HL-60 (cell line): ENCODE measurements around the gene CAMK1D.

ENCODE experiments used
- GABPA ChIP-seq: IDR thresholded peaks from 2 replicates; pipeline ENCODE4 v1.6.1; 2012; ENCODE audit warnings: low read depth
- REST ChIP-seq: IDR thresholded peaks from 2 replicates; pipeline ENCODE4 v1.6.1; 2012; ENCODE audit warnings: low read depth; ENCODE audit not compliant: insufficient replicate concordance
- TF ChIP-seq, protein P1 (sequence below): IDR thresholded peaks from one replicate; pipeline ENCODE4 v1.5.1; 2011; ENCODE audit warnings: low read length, control low read depth, inconsistent platforms; ENCODE audit not compliant: insufficient read depth

DNA sequence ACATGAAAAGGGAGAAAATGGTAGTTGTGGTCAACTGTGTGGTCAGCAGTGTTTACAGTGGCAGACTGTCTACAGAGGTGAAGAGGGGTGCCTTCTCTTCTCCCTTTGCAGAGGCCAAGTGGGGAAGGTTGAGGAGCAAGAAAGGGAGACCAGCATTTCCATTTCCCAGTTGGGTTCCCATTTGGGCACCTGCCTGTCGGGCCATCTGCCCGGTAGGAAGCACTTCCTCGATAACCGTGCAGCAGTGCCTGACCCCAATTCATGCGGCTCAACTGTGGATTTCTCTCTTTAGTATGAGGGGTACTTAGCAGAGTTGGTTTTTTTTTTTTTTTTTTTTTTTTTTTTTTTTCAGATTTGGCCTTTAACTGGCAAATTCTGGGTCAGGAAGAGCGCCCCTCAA is 525.2 kb downstream of the CAMK1D start:
- no peak for TF ChIP-seq REST
- TF ChIP-seq, protein P1, sequence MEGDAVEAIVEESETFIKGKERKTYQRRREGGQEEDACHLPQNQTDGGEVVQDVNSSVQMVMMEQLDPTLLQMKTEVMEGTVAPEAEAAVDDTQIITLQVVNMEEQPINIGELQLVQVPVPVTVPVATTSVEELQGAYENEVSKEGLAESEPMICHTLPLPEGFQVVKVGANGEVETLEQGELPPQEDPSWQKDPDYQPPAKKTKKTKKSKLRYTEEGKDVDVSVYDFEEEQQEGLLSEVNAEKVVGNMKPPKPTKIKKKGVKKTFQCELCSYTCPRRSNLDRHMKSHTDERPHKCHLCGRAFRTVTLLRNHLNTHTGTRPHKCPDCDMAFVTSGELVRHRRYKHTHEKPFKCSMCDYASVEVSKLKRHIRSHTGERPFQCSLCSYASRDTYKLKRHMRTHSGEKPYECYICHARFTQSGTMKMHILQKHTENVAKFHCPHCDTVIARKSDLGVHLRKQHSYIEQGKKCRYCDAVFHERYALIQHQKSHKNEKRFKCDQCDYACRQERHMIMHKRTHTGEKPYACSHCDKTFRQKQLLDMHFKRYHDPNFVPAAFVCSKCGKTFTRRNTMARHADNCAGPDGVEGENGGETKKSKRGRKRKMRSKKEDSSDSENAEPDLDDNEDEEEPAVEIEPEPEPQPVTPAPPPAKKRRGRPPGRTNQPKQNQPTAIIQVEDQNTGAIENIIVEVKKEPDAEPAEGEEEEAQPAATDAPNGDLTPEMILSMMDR: no peak
- TF ChIP-seq GABPA: no peak
